Endodermal cell (in vitro differentiated cells): ENCODE measurements around the gene RWDD2A. TPM values are rescaled to one million over a fixed set of nuclear protein-coding genes. Genes with fewer than 3 reads are reported as not detected.

Experiments used
- DNase-seq: peaks from one replicate; pipeline ENCODE4 v3.0.0-alpha.2; 2017
- H3K27ac ChIP-seq: 2 replicates; pipeline ENCODE4 v1.5.1; 2013; ENCODE audit warnings: mild to moderate bottlenecking, low read depth, low read length, moderate library complexity
- H3K27me3 ChIP-seq: 2 replicates; pipeline ENCODE4 v1.6.1; 2013; ENCODE audit warnings: mild to moderate bottlenecking, low read length, moderate library complexity; ENCODE audit not compliant: insufficient read depth, control insufficient read depth, poor library complexity, severe bottlenecking
- H3K36me3 ChIP-seq: 2 replicates; pipeline ENCODE4 v1.7.0; 2013; ENCODE audit warnings: mild to moderate bottlenecking, low read length, moderate library complexity; ENCODE audit not compliant: control insufficient read depth, insufficient read depth
- H3K4me1 ChIP-seq: one replicate; pipeline ENCODE4 v1.7.0; 2013; ENCODE audit warnings: low read length; ENCODE audit not compliant: control insufficient read depth, insufficient read depth
- H3K4me3 ChIP-seq: 2 replicates; pipeline ENCODE4 v1.5.1; 2013; ENCODE audit warnings: mild to moderate bottlenecking, low read length, moderate library complexity
- H3K9ac ChIP-seq: 2 replicates; pipeline ENCODE4 v1.6.1; 2013; ENCODE audit warnings: mild to moderate bottlenecking, low read length, moderate library complexity; ENCODE audit not compliant: poor library complexity, severe bottlenecking; ENCODE audit errors: extremely low read depth
- H3K9me3 ChIP-seq: 2 replicates; pipeline ENCODE4 v1.6.1; 2013; ENCODE audit warnings: mild to moderate bottlenecking, low read length, moderate library complexity; ENCODE audit not compliant: control insufficient read depth
- H3K27ac Mint-ChIP-seq: 2 replicates; pipeline ENCODE4 v1.8.0; 2020; ENCODE audit warnings: mixed read lengths
- H3K27me3 Mint-ChIP-seq: 2 replicates; pipeline ENCODE4 v1.8.0; 2021; ENCODE audit warnings: mild to moderate bottlenecking, mixed read lengths; ENCODE audit not compliant: insufficient read depth
- H3K36me3 Mint-ChIP-seq: 2 replicates; pipeline ENCODE4 v1.8.0; 2020; ENCODE audit warnings: low read depth, mixed read lengths
- H3K4me1 Mint-ChIP-seq: 2 replicates; pipeline ENCODE4 v1.8.0; 2020; ENCODE audit warnings: mixed read lengths
- H3K4me3 Mint-ChIP-seq: 2 replicates; pipeline ENCODE4 v1.8.0; 2020; ENCODE audit warnings: mild to moderate bottlenecking, moderate library complexity, mixed read lengths
- H3K9me3 Mint-ChIP-seq: 2 replicates; pipeline ENCODE4 v1.8.0; 2020; ENCODE audit warnings: mild to moderate bottlenecking, mixed read lengths
- WGBS, 2 experiments: methylation state at CpG; one replicate each; pipeline versions ENCODE4 v1.1.5 to v1.1.7; 2013; ENCODE audit warnings: missing lambda C conversion rate in 2 of 2, mixed read lengths in 1 of 2; ENCODE audit not compliant: insufficient coverage in 1 of 2, insufficient read length in 1 of 2; 5-methylcytosine and 5-hydroxymethylcytosine counted together
- long read RNA-seq, 4 experiments: library from polyadenylated mRNA in 2 of 4; library from RNA in 1 of 4; library from capped mRNA in 1 of 4; stranded (forward) in 3 of 4; unstranded in 1 of 4; transcript quantifications; one replicate each; pipeline ENCODE4 v2.0.0, GENCODE V29; 2020 to 2021; ENCODE audit warnings: inconsistent platforms in 1 of 4
- polyA plus RNA-seq, 2 experiments: library from polyadenylated mRNA; stranded (reverse); fragments of 50-300 nt; gene quantifications; one replicate each; pipeline ENCODE4 v1.2.3, GENCODE V29; 2013
- total RNA-seq, 2 donors: library from RNA; stranded (reverse); fragmentation: NEBNext Ultra II Directional in 1 of 2; extraction: Animal tissue kit (Norgen Biotek cat#: 25700) in 1 of 2; gene quantifications; 2 replicates in 1 of 2; 3 replicates in 1 of 2; pipeline ENCODE4 v1.2.1, GENCODE V29; 2021
- TF ChIP-seq, protein P1 (sequence below): fragments of 200-600 bp; sonication (generic); conservative IDR thresholded peaks from 2 replicates; pipeline ENCODE4 v1.5.0; 2021; ENCODE audit warnings: antibody characterized with exemption, mild to moderate bottlenecking

RWDD2A gene
- total RNA-seq: 1 to 10 TPM; 6.0 to 8.1 TPM
- 5.9 TPM for polyA plus RNA-seq (2013, experiment 1 of 2)
- polyA plus RNA-seq (2013, experiment 2 of 2): 6.5 TPM
- long read RNA-seq, experiment 1, transcript RWDD2A-201 (3 exons, 3,744 nt): major isoform, 6 of 11 reads
- long read RNA-seq, experiment 1, partial matches to known transcripts: 3 of 11 reads
- long read RNA-seq, experiment 1, other reads (novel, unspliced or antisense): 2 of 11 reads
- long read RNA-seq, experiment 2, transcript RWDD2A-201 (3 exons, 3,744 nt): major isoform, 20 of 34 reads
- long read RNA-seq, experiment 2, partial matches to known transcripts: 8 of 34 reads
- long read RNA-seq, experiment 2, other reads (novel, unspliced or antisense): 6 of 34 reads
- long read RNA-seq, experiment 3, transcript RWDD2A-201 (3 exons, 3,744 nt): major isoform, 26 of 52 reads
- long read RNA-seq, experiment 3, partial matches to known transcripts: 11 of 52 reads
- long read RNA-seq, experiment 3, other reads (novel, unspliced or antisense): 15 of 52 reads
- long read RNA-seq, experiment 4, transcript RWDD2A-201 (3 exons, 3,744 nt): major isoform, 21 of 27 reads
- long read RNA-seq, experiment 4, partial matches to known transcripts: 1 of 27 reads
- long read RNA-seq, experiment 4, other reads (novel, unspliced or antisense): 5 of 27 reads

DNA sequence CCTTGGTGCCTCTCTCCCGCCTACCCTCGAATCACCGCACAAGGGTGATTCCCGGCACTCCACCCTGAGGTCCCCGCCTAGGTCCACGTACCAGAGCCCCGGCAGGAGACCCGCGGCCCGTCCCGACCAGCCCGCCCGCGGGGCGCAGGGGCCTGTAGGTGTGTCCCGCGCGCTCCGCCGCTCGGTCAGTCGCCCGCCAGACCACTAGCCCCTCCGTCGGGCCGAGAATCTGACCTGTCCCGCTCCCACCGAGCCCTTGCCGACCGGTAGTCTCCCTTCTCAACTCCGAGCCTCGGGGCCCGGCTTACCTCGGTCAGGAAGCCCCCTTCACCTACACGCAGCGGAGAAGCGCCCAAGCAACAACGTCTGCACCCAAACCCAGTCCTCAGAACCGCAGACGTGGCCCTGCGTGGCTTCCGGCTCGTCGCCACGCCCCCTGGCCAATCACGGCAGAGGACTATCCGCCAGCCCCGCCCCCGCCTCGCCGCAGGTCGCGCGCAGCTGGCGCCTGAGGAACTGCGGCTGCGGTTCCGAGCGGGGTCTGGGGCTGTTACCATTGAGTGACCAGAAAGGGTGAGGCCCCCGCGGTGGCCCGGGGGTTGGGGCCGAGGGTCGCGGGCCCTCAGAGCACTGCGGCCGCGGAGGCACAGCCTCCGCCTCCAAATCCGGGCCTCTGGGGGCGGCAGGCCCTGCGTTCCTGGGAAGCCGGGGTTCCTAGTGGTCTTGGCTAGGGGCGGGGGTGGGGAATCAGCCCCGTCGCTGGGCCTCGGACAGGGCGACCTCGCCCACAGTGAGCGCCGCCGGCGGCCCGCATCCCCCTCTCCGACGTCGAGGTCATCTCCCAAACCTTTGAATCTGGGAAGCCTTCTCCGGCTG lies at the start of gene RWDD2A, which contains the start of gene PGM3:
Gene RWDD2A (plus strand): TSS at position 487 of the 876 bp plus-strand sequence. CDS start 1,095 bp downstream, outside the sequence.
Gene PGM3 (minus strand): TSS at position 395 of the 876 bp plus-strand sequence. CDS start 2,253 bp downstream, outside the sequence.
- H3K27me3 ChIP-seq: no peaks in the 10 kb centered on the region
- H3K9me3 Mint-ChIP-seq: no peaks in the 10 kb centered on the region
- TF ChIP-seq, protein P1, sequence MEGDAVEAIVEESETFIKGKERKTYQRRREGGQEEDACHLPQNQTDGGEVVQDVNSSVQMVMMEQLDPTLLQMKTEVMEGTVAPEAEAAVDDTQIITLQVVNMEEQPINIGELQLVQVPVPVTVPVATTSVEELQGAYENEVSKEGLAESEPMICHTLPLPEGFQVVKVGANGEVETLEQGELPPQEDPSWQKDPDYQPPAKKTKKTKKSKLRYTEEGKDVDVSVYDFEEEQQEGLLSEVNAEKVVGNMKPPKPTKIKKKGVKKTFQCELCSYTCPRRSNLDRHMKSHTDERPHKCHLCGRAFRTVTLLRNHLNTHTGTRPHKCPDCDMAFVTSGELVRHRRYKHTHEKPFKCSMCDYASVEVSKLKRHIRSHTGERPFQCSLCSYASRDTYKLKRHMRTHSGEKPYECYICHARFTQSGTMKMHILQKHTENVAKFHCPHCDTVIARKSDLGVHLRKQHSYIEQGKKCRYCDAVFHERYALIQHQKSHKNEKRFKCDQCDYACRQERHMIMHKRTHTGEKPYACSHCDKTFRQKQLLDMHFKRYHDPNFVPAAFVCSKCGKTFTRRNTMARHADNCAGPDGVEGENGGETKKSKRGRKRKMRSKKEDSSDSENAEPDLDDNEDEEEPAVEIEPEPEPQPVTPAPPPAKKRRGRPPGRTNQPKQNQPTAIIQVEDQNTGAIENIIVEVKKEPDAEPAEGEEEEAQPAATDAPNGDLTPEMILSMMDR: no peak
- peak within 1 kb of the TSS; percentile 99 for H3K4me3 ChIP-seq
- H3K4me3 Mint-ChIP-seq: peak within 1 kb of the TSS; percentile 98
- H3K9me3 ChIP-seq: peaks cover 6% of the 10 kb centered on the region
- 0% methylated on average over 47 to 88 of the region's 88 CpGs for WGBS, 2 experiments
- H3K9ac ChIP-seq: peak within 1 kb of the TSS; percentile 97
- peak; percentile 97 for DNase-seq
- H3K36me3 Mint-ChIP-seq: peaks cover 54% of the 10 kb centered on the region
- peak within 1 kb of the TSS; percentile 99 for H3K27ac Mint-ChIP-seq
- H3K4me1 ChIP-seq: peaks cover 2% of the 10 kb centered on the region
- H3K27me3 Mint-ChIP-seq: no peaks in the 10 kb centered on the region
- peaks cover 53% of the 10 kb centered on the region for H3K36me3 ChIP-seq
- peak within 1 kb of the TSS; percentile 54 for H3K27ac ChIP-seq
- peaks cover 37% of the 10 kb centered on the region for H3K4me1 Mint-ChIP-seq

- Mint-ChIP-seq H3K36me3 (peaks cover 44% of the 10 kb centered on the region), H3K27ac (no peak overlapping the region), H3K9me3 (no peaks in the 10 kb centered on the region), H3K27me3 (no peaks in the 10 kb centered on the region), H3K4me1 (no peaks in the 10 kb centered on the region), H3K4me3 (no peak overlapping the region)
- Histone ChIP-seq H3K4me3 (no peak overlapping the region), H3K27me3 (no peaks in the 10 kb centered on the region), H3K36me3 (peaks cover 66% of the 10 kb centered on the region), H3K9ac (no peak overlapping the region), H3K9me3 (no peaks in the 10 kb centered on the region), H3K27ac (no peak overlapping the region), H3K4me1 (no peaks in the 10 kb centered on the region)
- no peak for DNase-seq
- WGBS, 2 experiments: 87% methylated on average over 2 of the region's 2 CpGs; no CpG with 5 or more reads in 1 of the 2 experiments
- TF ChIP-seq, protein P1: no peak
Observed at GRCh38 chr6:83151114-83151513, 42.0 kb upstream of the RWDD2A start.

- TF ChIP-seq, protein P1: no peak
- Mint-ChIP-seq H3K4me1 (no peaks in the 10 kb centered on the region), H3K27me3 (no peaks in the 10 kb centered on the region), H3K27ac (no peak overlapping the region), H3K36me3 (peaks cover 56% of the 10 kb centered on the region), H3K9me3 (no peaks in the 10 kb centered on the region), H3K4me3 (no peak overlapping the region)
- DNase-seq: no peak
- peaks cover 68% of the 10 kb centered on the region for H3K36me3 ChIP-seq
- WGBS, 2 experiments: 100% methylated on average over 1 of the region's 1 CpG; no CpG with 5 or more reads in 1 of the 2 experiments
- H3K27me3 ChIP-seq: no peaks in the 10 kb centered on the region
- H3K27ac ChIP-seq: no peak overlapping the region
- H3K4me3 ChIP-seq: no peak overlapping the region
- no peak overlapping the region for H3K9ac ChIP-seq
- no peaks in the 10 kb centered on the region for H3K4me1 ChIP-seq
- no peaks in the 10 kb centered on the region for H3K9me3 ChIP-seq
Observed at GRCh38 chr6:83152913-83153312, 40.2 kb upstream of the RWDD2A start.
